RWPE1 (cell line): Measurements from ENCODE around the gene SRPX.

Experiments
- CTCF ChIA-PET: fragments of 350-600 bp; sonication (Branson Sonifier 250); formaldehyde crosslinking; extraction: SDS; loops from one replicate; lab custom pipeline; 2021; lab: Yijun Ruan, JAX
- POLR2A ChIA-PET: fragments of 400-600 bp; formaldehyde crosslinking; extraction: SDS; loops from one replicate; lab custom pipeline; 2020; ENCODE audit warnings: antibody characterized with exemption; ENCODE audit not compliant: low non-redundant PET; lab: Yijun Ruan, JAX
- DNase-seq: peaks from one replicate; pipeline ENCODE4 v3.0.0; 2012; ENCODE audit warnings: low spot score
- H3K27ac ChIP-seq: fragments of 450-650 bp; 2 replicates; pipeline ENCODE4 v1.5.1; 2017
- CTCF ChIP-seq: fragments of 450-650 bp; conservative IDR thresholded peaks from 2 replicates; pipeline ENCODE4 v1.5.1; 2017; ENCODE audit warnings: low read depth, mild to moderate bottlenecking

The SRPX gene

DNA sequence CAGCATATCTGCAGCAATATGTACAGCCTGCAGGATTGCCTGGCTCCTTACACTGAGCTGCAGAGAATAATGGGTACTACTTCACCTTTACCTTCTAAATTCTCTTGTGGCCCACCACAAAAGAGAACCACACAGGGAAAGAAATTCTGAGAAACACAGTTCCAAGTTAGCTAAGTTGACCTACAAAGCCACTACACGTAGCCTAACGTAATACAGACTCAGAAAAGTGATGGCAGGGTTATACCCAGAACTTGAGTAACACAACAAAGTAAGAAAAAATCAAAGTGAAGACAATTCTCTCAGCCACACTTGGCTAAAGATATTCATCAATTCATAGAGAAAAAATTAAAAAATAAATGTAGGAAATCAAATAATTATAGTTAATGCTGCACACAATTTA, 26.4 kb upstream of the SRPX start:
- no peak for DNase-seq
- TF ChIP-seq CTCF = no peak
- ChIA-PET CTCF (no interaction called here), POLR2A (no interaction called here)
- no peak overlapping the region for H3K27ac ChIP-seq

- H3K27ac ChIP-seq = no peak overlapping the region
- POLR2A ChIA-PET = no interaction called here
- CTCF ChIA-PET = no interaction called here
- no peak for TF ChIP-seq CTCF
- no peak for DNase-seq
Observed at GRCh38 chrX:38240541-38240940, 19.9 kb upstream of the SRPX start.

DNA sequence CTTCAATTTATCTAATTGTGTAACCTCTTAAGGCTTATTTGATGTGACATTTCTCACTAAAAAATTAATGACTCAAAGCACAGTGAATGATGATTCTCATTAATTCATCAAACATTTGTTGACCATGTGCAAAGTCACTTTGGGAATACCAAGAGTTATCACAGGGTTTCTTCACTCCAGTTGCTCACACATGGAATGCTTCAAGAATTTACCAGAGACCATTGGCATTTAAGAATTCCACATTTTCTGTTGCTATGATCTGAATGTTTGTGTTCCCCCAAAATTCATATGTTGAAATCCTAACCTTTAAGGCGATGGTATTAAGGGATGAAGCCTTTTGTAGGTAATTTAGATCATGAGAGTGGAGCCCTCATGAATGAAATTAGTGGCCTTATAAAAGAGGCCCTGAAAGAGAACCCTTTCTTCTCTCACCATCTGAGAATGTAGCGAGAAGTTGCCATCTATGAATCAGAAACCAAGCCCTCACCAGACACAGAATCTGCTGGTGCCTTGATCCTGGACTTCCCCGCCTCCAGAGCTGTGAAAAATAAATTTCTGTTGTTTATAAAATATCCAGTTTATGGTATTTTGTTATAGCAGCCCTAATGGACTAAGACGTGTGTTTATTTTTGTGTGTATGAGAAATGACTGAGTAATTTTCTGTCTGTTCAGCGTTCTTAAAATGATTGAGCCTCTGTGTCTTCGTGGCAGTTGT, 16.4 kb upstream of the SRPX start:
- CTCF ChIA-PET = no interaction called here
- no peak for DNase-seq
- no peak overlapping the region for H3K27ac ChIP-seq

DNA sequence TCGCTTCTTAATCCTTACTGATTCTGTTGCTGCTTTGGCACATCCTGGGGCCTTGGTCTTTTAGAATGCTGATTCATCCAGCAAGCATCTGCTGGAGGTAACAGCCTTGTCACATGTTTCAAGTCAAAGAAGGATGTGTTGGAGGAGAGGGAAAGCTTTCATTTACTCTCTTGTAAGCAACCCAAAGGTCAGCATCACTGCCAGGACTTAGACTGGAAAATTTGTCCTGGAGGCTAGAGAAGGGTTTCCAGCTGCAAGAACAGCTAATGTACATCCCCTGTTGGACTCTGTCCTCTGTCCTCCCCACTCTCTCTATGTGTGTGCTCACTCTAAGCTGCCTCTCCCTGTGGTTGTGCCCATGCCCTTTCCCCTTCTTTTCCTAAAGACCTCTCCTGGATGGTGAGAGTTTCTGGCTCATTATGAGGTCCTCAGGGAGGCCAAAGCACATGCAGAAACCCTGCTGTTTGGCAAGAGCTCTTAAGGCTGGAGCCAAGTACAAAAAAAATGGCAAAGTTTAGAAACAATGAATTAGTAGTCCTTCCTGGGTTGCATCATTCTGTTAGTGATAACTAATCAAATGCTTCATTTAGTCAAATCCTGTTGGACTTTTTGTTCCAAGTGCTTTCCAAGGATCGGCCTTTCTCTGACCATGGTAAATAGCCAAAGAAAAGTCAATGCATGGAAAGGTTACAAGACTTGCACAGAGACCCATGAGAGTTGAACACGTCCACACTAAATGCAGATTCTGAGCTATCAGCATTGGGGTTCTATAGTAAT, 13.4 kb upstream of the SRPX start:
- ChIA-PET CTCF (no interaction called here), POLR2A (no interaction called here)
- DNase-seq = no peak
- H3K27ac ChIP-seq = no peak overlapping the region
- no peak for TF ChIP-seq CTCF

More for the DNA sequence above, 16.4 kb upstream of the SRPX start:
- POLR2A ChIA-PET = no interaction called here
- no peak for TF ChIP-seq CTCF

GRCh38 chrX:38232079-38232686, 11.5 kb upstream of the SRPX start:
- no peak overlapping the region for H3K27ac ChIP-seq
- DNase-seq = no peak
- CTCF ChIA-PET = interaction anchor here (0.6 to 1.3 kb wide), 3 partner anchors 13 to 106 kb away, joined by 3 to 4 read pairs (median 3); no protein-coding TSS in a partner anchor
- TF ChIP-seq CTCF = no peak
- POLR2A ChIA-PET = no interaction called here

GRCh38 chrX:38225093-38225492, 4.4 kb upstream of the SRPX start:
- CTCF ChIA-PET = no interaction called here
- no peak overlapping the region for H3K27ac ChIP-seq
- no peak for TF ChIP-seq CTCF
- no peak for DNase-seq
- POLR2A ChIA-PET = no interaction called here
